ENCODE results near the gene ZCCHC14.
"Not testable (repeated sequence)": the region's sequence is repeated elsewhere in the genome, so short reads cannot be mapped to it uniquely, and the experiment has no call there.

ZCCHC14 gene

DNA sequence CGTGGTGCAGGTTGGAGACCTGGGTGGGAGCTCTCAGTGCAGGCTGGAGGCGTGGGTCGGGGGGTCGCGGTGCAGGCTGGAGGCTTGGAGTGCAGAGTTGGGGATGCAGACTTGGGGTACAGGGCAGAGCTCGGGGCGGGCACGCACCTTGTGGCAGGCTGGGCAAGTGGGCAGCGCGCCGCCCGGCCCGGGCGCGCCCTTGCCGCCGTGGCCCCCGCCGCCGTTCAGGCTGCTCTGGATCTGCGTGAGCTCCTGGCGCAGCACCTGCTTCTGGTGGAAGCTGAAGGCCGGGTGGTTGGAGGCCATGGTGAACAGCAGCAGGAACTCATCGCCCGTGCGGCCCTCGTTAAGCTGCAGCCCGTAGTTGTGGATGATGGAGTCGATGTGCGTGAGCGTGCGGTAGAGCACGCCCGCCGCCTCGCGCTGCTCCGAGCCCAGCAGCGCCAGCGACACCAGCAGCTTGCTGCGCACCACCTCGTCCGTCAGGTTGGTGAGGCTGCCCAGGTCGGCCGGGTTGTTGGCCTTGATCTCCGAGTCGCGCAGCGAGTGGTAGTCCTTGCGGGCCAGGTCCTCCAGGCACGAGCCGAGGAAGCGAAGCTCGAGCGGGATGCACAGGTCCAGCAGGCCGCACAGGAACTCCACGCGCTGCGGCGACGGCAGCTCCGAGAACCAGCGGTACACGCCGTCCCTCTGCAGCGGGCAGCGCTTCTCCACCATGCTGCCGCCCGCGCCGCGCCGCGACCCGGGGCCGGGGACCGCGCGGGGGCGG, 1.1 kb downstream of the ZCCHC14 start:
- Histone ChIP-seq H4K20me1 (ENCODE audit: control insufficient read depth, insufficient read depth, low read depth, low read length) (no peaks in the 10 kb centered on the region), H3K27me3 (ENCODE audit: control insufficient read depth, low read length) (no peaks in the 10 kb centered on the region), H3K4me1 (ENCODE audit: control insufficient read depth, low read length) (peaks cover 16% of the 10 kb centered on the region)

DNA sequence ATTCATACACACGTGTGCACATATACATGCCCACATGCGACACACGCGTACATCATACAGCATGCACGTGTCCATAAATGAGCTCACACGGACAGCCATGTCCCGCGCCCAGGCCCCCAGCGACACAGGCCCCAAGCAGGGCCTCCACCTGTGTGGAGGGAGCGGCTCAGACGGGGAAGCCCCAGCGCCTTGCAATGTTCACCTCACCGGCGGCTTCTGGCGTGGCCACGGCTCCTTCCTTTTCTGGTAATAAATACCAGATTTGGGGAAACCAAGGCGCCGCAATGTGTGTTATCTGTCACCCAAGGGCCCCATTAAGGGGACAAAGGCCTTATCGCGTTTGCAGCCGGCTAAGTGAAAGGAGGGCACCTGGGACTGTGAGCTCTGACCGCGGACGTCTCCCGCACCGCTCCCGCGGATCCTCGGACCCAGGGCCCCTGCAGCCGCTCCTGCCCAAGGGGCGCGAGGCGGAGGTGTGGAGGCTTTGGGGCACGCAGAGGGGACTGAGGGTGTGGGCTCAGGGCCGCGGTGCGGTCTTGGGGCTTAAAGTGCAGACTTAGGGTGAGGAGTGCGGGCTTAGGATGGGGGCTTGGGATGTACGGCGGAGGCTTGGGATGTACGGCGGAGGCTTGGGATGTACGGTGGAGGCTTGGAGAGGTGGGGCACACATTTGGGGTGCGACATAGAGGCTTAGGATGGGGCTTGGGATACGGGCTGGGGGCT, 1.9 kb downstream of the ZCCHC14 start:
- H3K27ac ChIP-seq (ENCODE audit: low read depth, low read length); H4K20me1 ChIP-seq (ENCODE audit: control insufficient read depth, insufficient read depth, low read depth, low read length); H3K27me3 ChIP-seq (ENCODE audit: control insufficient read depth, low read length); H3K9me2 ChIP-seq (replicated peaks; ENCODE audit: control insufficient read depth, low read length); H3F3A ChIP-seq (ENCODE audit: control insufficient read depth, insufficient read depth); H3K36me3 ChIP-seq (ENCODE audit: control insufficient read depth, low read length); H3K9me3 ChIP-seq (ENCODE audit: control insufficient read depth, insufficient read depth, low read length): not testable (repeated sequence)
- peaks cover 41% of the 10 kb centered on the region for H3K79me2 ChIP-seq (ENCODE audit: control insufficient read depth, low read length)
- peaks cover 12% of the 10 kb centered on the region for H3K4me1 ChIP-seq (ENCODE audit: control insufficient read depth, low read length)
- peak overlapping the region; percentile 51 for H3K4me2 ChIP-seq (ENCODE audit: low read length)
- peak overlapping the region; percentile 59 for H3K4me3 ChIP-seq (ENCODE audit: low read length)

More for the DNA sequence above, 1.1 kb downstream of the ZCCHC14 start:
- no peaks in the 10 kb centered on the region for H3K9me2 ChIP-seq (replicated peaks; ENCODE audit: control insufficient read depth, low read length)
- no peaks in the 10 kb centered on the region for H3F3A ChIP-seq (ENCODE audit: control insufficient read depth, insufficient read depth)
- H3K4me3 ChIP-seq (ENCODE audit: low read length), result peak overlapping the region; percentile 59
- peak overlapping the region; percentile 51 for H3K4me2 ChIP-seq (ENCODE audit: low read length)
- TF ChIP-seq, protein P1, sequence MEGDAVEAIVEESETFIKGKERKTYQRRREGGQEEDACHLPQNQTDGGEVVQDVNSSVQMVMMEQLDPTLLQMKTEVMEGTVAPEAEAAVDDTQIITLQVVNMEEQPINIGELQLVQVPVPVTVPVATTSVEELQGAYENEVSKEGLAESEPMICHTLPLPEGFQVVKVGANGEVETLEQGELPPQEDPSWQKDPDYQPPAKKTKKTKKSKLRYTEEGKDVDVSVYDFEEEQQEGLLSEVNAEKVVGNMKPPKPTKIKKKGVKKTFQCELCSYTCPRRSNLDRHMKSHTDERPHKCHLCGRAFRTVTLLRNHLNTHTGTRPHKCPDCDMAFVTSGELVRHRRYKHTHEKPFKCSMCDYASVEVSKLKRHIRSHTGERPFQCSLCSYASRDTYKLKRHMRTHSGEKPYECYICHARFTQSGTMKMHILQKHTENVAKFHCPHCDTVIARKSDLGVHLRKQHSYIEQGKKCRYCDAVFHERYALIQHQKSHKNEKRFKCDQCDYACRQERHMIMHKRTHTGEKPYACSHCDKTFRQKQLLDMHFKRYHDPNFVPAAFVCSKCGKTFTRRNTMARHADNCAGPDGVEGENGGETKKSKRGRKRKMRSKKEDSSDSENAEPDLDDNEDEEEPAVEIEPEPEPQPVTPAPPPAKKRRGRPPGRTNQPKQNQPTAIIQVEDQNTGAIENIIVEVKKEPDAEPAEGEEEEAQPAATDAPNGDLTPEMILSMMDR (IDR thresholded peaks at IDR 0.05; ENCODE audit: low read depth, low read length, poor library complexity, severe bottlenecking), result no peak
- no peak for TF ChIP-seq EZH2phosphoT487 (IDR thresholded peaks at IDR 0.05; ENCODE audit: borderline replicate concordance, low read length)
- H3K36me3 ChIP-seq (ENCODE audit: control insufficient read depth, low read length), result no peaks in the 10 kb centered on the region
- H3K9me3 ChIP-seq (ENCODE audit: control insufficient read depth, insufficient read depth, low read length), result no peaks in the 10 kb centered on the region
- H3K27ac ChIP-seq (ENCODE audit: low read depth, low read length), result no peak overlapping the region
- H3K79me2 ChIP-seq (ENCODE audit: control insufficient read depth, low read length), result peaks cover 41% of the 10 kb centered on the region

DNA sequence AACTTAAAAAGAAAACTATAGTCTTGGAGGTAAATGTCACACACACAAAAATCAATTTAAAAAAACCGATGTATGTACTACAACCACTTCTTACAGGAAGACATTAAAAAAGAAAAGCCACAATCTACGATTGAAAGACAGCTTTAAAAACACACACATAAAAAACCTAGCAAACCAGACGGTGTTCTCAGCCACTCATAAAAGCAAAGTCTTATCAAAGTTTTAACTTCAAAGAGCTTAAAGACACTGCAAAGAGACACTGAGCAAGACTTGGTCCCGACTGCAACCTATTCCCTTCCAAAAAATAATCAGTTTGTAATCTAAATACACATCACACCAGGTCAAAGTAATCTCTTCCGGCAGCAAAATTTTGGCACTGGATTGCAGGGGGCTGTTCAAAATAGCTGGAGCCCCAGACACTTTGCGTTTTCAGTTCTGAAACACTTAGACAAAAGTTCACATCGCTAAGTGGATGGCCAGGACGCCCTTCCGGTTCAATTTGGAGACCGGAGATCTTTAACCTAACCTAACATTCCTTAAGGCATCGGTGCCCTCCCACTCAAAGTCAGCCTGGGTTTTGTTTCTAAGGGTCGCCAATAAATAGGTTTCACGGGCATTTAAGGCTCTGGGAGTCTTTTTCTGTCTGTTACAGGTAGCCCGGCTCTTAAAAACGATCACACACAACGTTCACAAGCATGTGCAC, 2.6 kb downstream of the ZCCHC14 start:
- Histone ChIP-seq H3K36me3 (ENCODE audit: control insufficient read depth, low read length) (no peaks in the 10 kb centered on the region), H3K79me2 (ENCODE audit: control insufficient read depth, low read length) (peaks cover 44% of the 10 kb centered on the region), H3K27ac (ENCODE audit: low read depth, low read length) (no peak overlapping the region), H3K9me3 (ENCODE audit: control insufficient read depth, insufficient read depth, low read length) (no peaks in the 10 kb centered on the region), H3K4me3 (ENCODE audit: low read length) (peak overlapping the region; percentile 17; the same call in 1 of the 2 replicates), H3K4me2 (ENCODE audit: low read length) (peak overlapping the region; percentile 51), H4K20me1 (ENCODE audit: control insufficient read depth, insufficient read depth, low read depth, low read length) (no peaks in the 10 kb centered on the region), H3F3A (ENCODE audit: control insufficient read depth, insufficient read depth) (no peaks in the 10 kb centered on the region), H3K9me2 (replicated peaks; ENCODE audit: control insufficient read depth, low read length) (no peaks in the 10 kb centered on the region), H3K4me1 (ENCODE audit: control insufficient read depth, low read length) (peaks cover 12% of the 10 kb centered on the region), H3K27me3 (ENCODE audit: control insufficient read depth, low read length) (no peaks in the 10 kb centered on the region)
- TF ChIP-seq, protein P1 (IDR thresholded peaks at IDR 0.05; ENCODE audit: low read depth, low read length, poor library complexity, severe bottlenecking), result no peak
- no peak for TF ChIP-seq EZH2phosphoT487 (IDR thresholded peaks at IDR 0.05; ENCODE audit: borderline replicate concordance, low read length)

Data from DOHH2 (cell line).